H1 (cell line): ENCODE measurements around the gene SFXN1.

Experiments
- BRCA1 ChIP-seq: IDR thresholded peaks from 2 replicates; pipeline ENCODE4 v1.6.1; 2012; ENCODE audit warnings: low read depth, low read length, improper control_type of control experiment
- CHD1 ChIP-seq: IDR thresholded peaks from 2 replicates; pipeline ENCODE4 v1.6.1; 2012; ENCODE audit warnings: low read depth, low read length, improper control_type of control experiment
- CREB1 ChIP-seq: IDR thresholded peaks from 2 replicates; pipeline ENCODE4 v1.6.1; 2012; ENCODE audit warnings: inconsistent platforms
- EZH2 ChIP-seq: fragments of 200-600 bp; sonication (generic); IDR thresholded peaks from 2 replicates; pipeline ENCODE4 v1.7.1; 2012; ENCODE audit warnings: low read depth, mild to moderate bottlenecking, moderate library complexity, low read length, inconsistent platforms; ENCODE audit not compliant: severe bottlenecking
- KDM1A ChIP-seq: fragments of 200-600, 300-600 bp; sonication (generic); IDR thresholded peaks from 2 replicates; pipeline ENCODE4 v1.7.1; 2016; ENCODE audit warnings: mild to moderate bottlenecking, low read length, borderline replicate concordance
- NANOG ChIP-seq: IDR thresholded peaks from 2 replicates; pipeline ENCODE4 v1.6.1; 2011; ENCODE audit warnings: low read length, low read depth, mild to moderate bottlenecking, inconsistent platforms; ENCODE audit not compliant: insufficient read depth, poor library complexity, severe bottlenecking
- RAD21 ChIP-seq, 2 experiments: IDR thresholded peaks in 1 of 2; conservative IDR thresholded peaks in 1 of 2; 2 replicates each; pipeline ENCODE4 v1.6.1; 2011; ENCODE audit warnings: low read depth in 2 of 2, low read length in 2 of 2, improper control_type of control experiment in 1 of 2, inconsistent platforms in 1 of 2, mild to moderate bottlenecking in 1 of 2, moderate library complexity in 1 of 2
- SP4 ChIP-seq: IDR thresholded peaks from 2 replicates; pipeline ENCODE4 v1.6.1; 2012; ENCODE audit warnings: low read length, inconsistent platforms
- TF ChIP-seq, protein P1 (sequence below), 3 experiments: IDR thresholded peaks; 1 replicate in 2 of 3; 2 replicates in 1 of 3; pipeline versions ENCODE4 v1.5.1 to v1.6.1; 2011; ENCODE audit warnings: low read length in 3 of 3, mild to moderate bottlenecking in 3 of 3, inconsistent platforms in 2 of 3, low read depth in 1 of 3, moderate library complexity in 1 of 3; ENCODE audit not compliant: insufficient read depth in 1 of 3; ENCODE audit errors: control extremely low read depth in 1 of 3

DNA sequence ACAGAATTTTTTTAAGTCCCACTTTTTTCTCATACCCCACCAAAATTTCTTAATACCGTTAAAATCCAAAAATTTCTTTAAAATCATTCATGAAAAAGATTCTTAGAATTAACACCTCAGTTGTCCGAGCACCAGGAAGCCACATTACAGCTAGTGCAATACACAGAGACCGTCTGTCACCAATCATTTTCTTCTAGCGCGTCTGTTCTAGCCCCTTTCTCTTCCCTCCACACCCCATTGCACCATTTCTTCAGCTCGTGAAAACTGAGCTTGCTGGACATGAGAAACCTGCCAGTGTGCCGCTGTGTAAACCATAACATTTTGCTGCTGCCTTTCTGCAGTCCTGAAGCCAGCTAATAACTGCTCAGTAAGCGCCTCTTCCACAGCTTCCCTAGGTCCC is 5.0 kb downstream of the SFXN1 start:
- TF ChIP-seq CREB1, result no peak
- TF ChIP-seq EZH2, result no peak
- no peak for TF ChIP-seq BRCA1
- no peak for TF ChIP-seq KDM1A
- TF ChIP-seq RAD21 (IDR thresholded peaks at IDR 0.05 in 1 of 2, conservative IDR thresholded peaks at IDR 0.05 in 1 of 2; ENCODE audit: low read depth in 2 of 2, low read length in 2 of 2), result no peak
- TF ChIP-seq SP4, result no peak
- TF ChIP-seq NANOG, result no peak
- TF ChIP-seq, protein P1, sequence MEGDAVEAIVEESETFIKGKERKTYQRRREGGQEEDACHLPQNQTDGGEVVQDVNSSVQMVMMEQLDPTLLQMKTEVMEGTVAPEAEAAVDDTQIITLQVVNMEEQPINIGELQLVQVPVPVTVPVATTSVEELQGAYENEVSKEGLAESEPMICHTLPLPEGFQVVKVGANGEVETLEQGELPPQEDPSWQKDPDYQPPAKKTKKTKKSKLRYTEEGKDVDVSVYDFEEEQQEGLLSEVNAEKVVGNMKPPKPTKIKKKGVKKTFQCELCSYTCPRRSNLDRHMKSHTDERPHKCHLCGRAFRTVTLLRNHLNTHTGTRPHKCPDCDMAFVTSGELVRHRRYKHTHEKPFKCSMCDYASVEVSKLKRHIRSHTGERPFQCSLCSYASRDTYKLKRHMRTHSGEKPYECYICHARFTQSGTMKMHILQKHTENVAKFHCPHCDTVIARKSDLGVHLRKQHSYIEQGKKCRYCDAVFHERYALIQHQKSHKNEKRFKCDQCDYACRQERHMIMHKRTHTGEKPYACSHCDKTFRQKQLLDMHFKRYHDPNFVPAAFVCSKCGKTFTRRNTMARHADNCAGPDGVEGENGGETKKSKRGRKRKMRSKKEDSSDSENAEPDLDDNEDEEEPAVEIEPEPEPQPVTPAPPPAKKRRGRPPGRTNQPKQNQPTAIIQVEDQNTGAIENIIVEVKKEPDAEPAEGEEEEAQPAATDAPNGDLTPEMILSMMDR (IDR thresholded peaks at IDR 0.05; ENCODE audit: control extremely low read depth in 1 of 3, insufficient read depth in 1 of 3, low read depth in 1 of 3, low read length in 3 of 3), result no peak
- TF ChIP-seq CHD1, result no peak
